NOMO-1 (cell line): Measurements from ENCODE around the gene MED12L.
"Not testable (repeated sequence)": the region's sequence is repeated elsewhere in the genome, so short reads cannot be mapped to it uniquely, and the experiment has no call there.

Experiments
- DNase-seq, 2 experiments: peaks; one replicate each; lab custom pipeline; 2025; ENCODE audit not compliant: unreplicated experiment in 2 of 2; lab: John Stamatoyannopoulos, UW

Gene MED12L

DNA sequence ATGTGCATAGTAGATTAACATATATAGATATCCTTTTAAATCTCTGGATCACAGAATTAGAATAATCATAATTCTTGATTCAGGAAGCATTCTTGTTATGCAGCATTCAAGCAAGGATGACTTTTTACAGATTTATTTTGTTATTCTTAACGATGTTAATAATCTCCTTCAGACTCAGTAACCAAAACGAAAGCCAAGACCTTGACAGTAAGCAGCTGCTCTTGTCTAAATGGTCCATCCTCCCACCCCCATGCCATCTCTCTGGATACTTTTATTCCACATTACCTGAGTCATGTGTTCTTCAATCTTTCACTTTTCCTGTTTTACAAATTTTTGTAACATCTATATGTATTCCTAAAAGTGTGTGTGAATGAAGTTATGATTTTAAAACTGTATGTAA, 150.9 kb downstream of the MED12L start:
- DNase-seq: no peak

DNA sequence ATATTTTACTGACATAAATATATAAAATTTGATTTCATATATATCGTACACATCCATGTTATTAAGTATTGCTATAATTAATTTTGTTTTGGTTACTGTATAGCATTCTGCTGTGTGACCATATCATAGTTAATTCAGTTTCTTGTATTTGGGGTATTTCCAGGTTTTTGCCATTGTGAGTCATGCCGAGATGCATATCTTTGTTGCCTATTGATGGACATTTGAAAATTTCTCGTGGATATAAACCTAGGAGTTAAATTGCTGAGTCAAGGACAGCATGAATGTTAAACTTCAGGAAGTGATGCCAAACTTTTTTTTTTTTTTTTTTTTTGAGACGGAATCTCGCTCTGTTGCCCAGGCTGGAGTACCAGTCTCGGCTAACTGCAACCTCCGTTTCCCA, 151.3 kb downstream of the MED12L start:
- DNase-seq: no peak

DNA sequence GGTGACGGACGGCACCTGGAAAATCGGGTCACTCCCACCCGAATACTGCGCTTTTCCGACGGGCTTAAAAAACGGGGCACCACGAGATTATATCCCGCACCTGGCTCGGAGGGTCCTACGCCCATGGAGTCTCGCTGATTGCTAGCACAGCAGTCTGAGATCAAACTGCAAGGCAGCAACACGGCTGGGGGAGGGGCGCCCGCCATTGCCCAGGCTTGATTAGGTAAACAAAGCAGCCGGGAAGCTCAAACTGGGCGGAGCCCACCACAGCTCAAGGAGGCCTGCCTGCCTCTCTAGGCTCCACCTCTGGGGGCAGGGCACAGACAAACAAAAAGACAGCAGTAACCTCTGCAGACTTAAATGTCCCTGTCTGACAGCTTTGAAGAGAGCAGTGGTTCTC, 156.5 kb downstream of the MED12L start:
- not testable (repeated sequence) for DNase-seq

DNA sequence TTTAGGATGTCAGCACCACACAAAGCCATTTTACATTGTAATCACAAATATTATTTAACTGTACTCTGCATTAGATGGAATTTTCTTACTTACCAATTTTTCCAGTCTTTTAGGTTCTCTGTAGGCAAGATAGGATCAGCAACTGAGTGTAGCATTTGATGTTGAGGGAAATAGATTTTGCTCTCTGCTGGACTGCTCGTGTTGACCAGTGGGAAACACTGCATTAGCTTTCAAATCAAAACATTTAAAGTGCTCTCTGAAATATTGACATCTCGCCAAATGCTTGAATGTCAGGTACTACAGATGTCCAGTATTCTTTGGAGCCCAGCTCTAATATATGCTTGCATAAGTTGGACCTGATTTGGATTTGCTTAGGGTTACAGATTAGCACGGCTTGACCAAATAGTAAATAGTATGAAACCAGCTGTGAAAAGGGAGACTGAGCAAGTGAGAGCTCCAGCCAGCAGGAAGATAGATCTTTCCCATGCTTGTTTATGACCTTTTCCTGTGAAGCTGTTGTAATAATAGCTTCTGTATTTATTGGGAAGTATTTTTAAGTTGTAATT, 163.4 kb downstream of the MED12L start:
- no peak for DNase-seq

GRCh38 chr3:151256749-151257148, 171.3 kb downstream of the MED12L start:
- no peak for DNase-seq

DNA sequence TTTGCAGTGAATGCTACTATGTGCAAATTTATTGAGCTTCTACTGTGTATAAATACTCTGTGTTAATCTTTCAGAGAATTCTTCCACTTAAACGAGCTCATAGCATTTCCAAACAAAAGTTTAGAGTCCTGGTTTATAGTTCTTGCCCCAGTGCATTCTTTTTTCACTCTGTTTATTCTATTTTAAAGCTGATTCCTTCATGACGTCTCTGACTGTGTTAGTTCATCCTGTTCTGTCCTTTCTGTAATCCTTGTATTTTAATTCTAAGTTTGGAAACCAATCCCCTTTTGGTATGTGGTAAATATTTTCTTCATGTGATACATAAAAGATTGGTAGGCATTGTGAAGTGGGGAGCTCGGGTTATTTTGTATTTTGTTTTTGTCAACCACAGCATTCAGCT, 174.2 kb downstream of the MED12L start:
- no peak for DNase-seq

- DNase-seq: no peak
Observed at GRCh38 chr3:151262871-151263525, 177.5 kb downstream of the MED12L start.

DNA sequence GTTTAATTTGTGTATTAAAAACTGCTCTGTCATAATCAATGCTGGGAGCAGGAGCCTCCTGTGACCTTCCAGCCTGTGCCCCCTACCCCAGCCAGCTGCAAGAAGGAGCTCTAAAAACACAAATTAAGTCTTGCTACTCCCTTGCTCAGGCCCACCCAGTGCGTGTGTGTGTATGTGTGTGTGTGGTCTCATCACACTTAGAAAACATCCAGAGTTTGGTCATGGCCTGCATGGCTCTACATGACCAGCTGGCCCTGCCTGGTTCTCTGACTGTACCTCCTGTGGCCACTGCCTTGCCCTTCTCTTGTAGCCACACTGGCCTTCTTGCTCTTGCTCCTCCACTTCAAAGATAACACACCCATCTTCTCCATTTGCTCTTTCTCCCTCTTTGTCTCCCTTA, 179.1 kb downstream of the MED12L start:
- DNase-seq: no peak

DNA sequence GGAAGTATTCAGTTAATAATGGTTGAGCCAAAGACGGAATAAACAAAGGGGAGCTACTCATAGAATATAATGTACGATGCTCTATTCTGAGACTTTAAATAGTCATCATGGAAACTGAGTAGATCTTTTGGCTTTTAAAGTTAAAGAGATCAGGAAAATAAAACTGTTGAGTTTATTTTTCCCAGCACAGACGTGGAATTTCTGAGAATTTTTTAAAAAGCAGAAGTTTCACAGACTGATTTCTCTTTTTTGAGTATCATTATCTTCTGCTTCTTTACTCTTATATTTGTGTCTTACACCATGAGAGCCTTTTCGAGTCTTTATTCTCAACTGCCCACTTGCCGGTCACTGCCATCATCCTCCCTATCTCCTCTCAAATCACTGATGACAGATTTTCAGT, 179.7 kb downstream of the MED12L start:
- DNase-seq: peak in 1 of 2 experiments; percentile 27

- DNase-seq: peak; percentile 92 to 99
Observed at GRCh38 chr3:151265866-151266265, 180.4 kb downstream of the MED12L start.

DNA sequence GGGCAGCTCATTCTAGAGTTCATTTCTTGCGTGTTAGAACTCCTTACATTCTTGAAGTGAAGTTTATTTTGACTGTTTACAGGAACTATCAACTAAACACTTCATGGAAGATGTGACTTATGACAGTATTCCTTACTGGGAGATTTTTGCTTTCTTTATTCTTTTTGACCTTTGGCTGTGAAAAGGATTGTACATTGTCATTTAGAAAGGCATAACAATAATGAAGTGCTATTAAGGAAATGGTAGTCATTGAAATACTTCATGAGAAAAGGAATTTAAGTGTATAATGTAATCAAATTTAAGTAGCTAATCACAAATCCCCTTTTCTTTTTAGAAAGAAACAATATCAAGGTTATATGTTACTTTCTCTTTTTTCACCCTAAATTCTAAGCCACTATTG, 181.6 kb downstream of the MED12L start:
- DNase-seq: no peak

DNA sequence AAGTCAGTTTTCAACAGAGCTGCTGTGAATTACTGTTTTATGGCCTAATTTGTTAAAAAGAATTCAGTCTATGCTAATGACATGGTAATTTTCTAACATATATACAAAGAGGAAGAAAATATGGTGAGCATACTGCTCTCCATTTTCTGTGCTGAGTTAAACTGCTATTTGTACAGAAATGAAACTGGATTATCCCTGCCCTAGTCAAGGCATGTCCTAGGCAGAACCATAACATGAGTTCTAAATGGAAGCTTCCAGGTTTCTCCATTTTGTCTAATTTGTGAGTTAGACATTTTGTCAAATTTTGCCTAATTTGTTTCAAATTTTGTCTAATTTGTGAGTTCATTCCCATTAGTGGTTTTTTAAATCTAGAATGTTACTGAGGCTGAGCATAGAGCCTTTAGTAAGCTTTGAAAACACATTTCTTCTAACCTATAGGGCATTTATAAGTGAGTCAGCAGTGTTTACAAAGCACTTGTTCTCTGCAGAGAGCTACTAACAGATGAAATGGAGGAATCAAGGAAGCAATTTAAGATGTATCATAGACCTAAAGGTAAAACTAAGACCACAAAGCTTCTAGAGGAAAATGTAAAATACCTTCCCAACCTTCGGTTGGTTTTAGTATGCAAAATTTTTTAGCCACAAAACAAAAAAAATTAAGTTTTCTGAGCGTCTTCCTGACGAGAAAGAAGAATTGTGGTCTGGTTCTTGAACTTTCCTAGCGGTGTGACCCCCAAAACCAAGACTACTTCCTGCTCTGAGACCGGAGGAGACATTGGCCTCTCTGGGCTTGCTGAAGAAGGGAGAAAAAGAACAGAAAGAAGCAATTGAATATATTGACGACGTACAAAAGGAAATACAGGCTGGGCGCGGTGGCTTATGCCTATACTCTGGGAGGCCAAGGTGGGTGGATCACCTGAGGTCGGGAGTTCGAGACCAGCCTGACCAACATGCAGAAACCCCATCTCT, 183.1 kb downstream of the MED12L start:
- DNase-seq: no peak

DNA sequence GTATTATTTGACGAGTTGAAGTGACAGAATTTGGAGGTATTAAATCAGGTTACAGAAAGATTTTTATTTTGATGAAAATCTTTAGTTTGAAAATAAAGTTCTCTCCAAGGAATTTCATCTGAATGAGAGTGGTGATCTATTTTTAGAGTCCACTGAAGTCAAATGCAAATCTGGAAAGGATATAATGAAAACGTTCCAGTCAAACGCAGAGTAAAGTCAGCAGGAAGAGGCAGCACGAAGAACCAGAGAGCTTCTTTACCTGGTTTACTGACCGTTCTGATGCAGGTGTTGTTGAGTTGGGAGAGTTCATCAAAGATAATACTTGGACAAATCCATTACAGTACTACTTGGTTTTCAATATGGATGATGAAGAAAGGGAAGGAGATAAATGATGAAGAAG, 184.2 kb downstream of the MED12L start:
- DNase-seq: no peak

DNA sequence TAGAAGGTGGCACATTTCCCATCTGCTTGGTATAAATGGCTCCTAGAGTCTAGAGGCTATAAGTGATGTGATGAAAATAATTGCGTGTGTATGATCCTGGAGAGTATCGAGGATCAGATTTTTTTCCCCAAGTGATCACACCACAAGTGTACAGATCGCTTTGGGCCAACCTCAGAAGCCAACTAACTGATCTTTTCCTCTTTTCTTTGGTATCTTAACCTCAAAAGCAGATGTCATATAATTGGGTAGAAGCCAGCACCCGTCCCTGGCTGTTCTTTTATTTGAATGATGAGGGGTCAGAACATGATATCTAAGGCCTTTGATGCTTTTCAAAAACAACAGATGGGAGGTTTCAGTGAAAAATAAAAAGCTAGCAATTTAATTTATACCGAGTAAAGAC, 189.6 kb downstream of the MED12L start:
- peak in 1 of 2 experiments; percentile 45 for DNase-seq

GRCh38 chr3:151276038-151276686, 190.7 kb downstream of the MED12L start:
- DNase-seq: no peak

- DNase-seq: peak; percentile 16 to 28
Observed at GRCh38 chr3:151276687-151277042, 191.2 kb downstream of the MED12L start.

GRCh38 chr3:151278230-151278629, 192.8 kb downstream of the MED12L start, which contains the start of gene P2RY14:
Gene P2RY14, minus strand, starts transcription at chr3:151278542. Its CDS starts 64,226 bp downstream, at chr3:151214316.
- DNase-seq: peak; percentile 86 to 100

DNA sequence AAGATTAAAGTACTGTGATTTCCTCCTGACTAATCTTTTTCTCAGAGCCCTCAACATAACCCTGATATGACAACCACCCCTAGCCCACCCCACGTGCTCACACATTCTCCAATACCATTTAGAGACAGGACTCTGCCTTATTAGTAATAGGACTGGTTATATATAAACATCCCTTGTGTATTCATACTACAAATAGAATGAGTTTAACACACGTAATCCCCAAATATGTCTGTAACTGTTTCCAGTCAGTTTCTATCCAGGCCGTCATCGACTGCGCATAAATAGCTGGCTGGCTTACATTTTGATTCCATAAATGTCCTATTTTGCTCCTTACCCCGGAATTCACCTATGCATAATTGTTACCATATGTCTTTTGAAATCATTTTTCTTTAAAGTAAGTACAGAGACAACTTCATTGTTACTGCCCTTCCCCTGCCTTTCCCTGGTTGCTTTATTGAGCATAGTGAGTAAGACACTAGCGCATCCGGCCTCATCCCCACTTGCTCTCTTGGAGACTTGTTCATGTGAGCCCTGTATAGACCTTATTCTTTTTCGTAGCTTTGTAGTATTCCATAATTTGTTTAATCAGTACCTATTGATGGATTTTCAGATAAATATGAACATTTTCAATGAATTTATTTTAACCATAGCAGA, 196.3 kb downstream of the MED12L start:
- DNase-seq: no peak

GRCh38 chr3:151282921-151283320, 197.5 kb downstream of the MED12L start:
- DNase-seq: peak; percentile 72 to 89

GRCh38 chr3:151283387-151283786, 197.9 kb downstream of the MED12L start:
- DNase-seq: no peak
